Measurements from ENCODE around the gene TSPAN4.

Gene TSPAN4

GRCh38 chr11:865462-866430 is 23.1 kb downstream of the TSPAN4 start:
- no peak for DNase-seq

GRCh38 chr11:866481-866880 is 23.8 kb downstream of the TSPAN4 start:
- DNase-seq = no peak

- DNase-seq = no peak
These were observed 25.3 kb downstream of the TSPAN4 start for GRCh38 chr11:867856-868358.

- no peak for DNase-seq
These were observed 25.7 kb downstream of the TSPAN4 start for GRCh38 chr11:868394-868793.

- no peak for DNase-seq
These were observed 26.1 kb downstream of the TSPAN4 start for GRCh38 chr11:868802-869201.

- no peak for DNase-seq
These were observed 26.9 kb downstream of the TSPAN4 start for GRCh38 chr11:869399-870126.

- no peak for DNase-seq
These were observed 27.4 kb downstream of the TSPAN4 start for GRCh38 chr11:870127-870413.

- no peak for DNase-seq
These were observed 27.8 kb downstream of the TSPAN4 start for GRCh38 chr11:870418-870817.

GRCh38 chr11:871472-871871 is 28.8 kb downstream of the TSPAN4 start:
- no peak for DNase-seq

- DNase-seq = no peak
These were observed 30.1 kb downstream of the TSPAN4 start for GRCh38 chr11:872799-873198.

GRCh38 chr11:873706-874105 is 31.1 kb downstream of the TSPAN4 start:
- no peak for DNase-seq

GRCh38 chr11:875203-875602 is 32.6 kb downstream of the TSPAN4 start:
- DNase-seq = no peak

GRCh38 chr11:875769-876301 is 33.2 kb downstream of the TSPAN4 start:
- no peak for DNase-seq

GRCh38 chr11:876545-876944 is 33.9 kb downstream of the TSPAN4 start:
- no peak for DNase-seq

- DNase-seq = no peak
These were observed 34.9 kb downstream of the TSPAN4 start for GRCh38 chr11:877565-877964.

GRCh38 chr11:880447-880846 is 37.8 kb downstream of the TSPAN4 start:
- DNase-seq = no peak

GRCh38 chr11:882596-882995 is 39.9 kb downstream of the TSPAN4 start:
- DNase-seq = peak; percentile 49

- DNase-seq = no peak
These were observed 40.9 kb downstream of the TSPAN4 start for GRCh38 chr11:883527-883926.

GRCh38 chr11:884578-885070 is 42.0 kb downstream of the TSPAN4 start:
- no peak for DNase-seq

- no peak for DNase-seq
These were observed 43.9 kb downstream of the TSPAN4 start for GRCh38 chr11:886568-886967.

- no peak for DNase-seq
These were observed 44.9 kb downstream of the TSPAN4 start for GRCh38 chr11:887589-887988.

- DNase-seq = no peak
These were observed 45.9 kb downstream of the TSPAN4 start for GRCh38 chr11:888310-889212.
